ENCODE measurements around the gene CNKSR3. TPM values are rescaled to one million over a fixed set of nuclear protein-coding genes. Genes with fewer than 3 reads are reported as not detected.

Gene CNKSR3
- total RNA-seq, 1 donor from 2014 or later, result 0.20 TPM

DNA sequence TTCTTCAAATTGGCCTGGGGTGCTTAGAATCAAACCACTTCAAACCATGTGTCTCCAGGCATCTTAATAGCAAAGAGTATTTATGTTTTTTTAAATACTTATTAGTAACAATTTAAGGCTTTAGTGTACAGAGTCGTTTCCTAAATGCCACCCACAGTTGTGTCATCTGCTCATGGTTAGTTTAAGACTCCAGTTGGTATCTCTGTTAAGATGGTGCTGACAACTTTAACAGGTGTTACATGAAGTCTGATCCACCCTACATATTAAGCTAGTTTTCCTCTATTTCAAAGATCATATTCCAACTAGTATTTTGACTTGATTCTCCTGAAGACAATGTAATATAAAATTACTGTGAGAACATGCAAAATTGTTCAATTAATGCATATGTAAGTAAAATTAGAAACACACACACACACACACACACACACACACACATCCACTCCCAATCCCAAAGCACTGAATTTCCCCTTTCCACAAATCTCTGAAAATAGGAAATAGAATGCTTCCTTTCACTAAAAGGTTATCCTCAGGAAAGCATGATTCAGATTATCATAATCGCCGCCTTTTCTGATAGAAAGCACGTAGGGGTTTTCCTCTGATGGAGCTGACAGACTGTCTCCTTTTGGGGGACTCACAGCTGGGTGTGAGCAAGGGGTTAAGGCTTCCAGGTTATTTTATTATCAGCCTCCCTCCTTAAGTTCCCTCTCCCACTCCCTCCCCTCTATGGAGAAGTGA is 10.5 kb downstream of the CNKSR3 start:
- Mint-ChIP-seq H3K4me1 (no peaks in the 10 kb centered on the region), H3K9me3 (no peaks in the 10 kb centered on the region), H3K27ac (no peak overlapping the region), H3K4me3 (no peak overlapping the region), H3K36me3 (ENCODE audit: low read depth) (no peaks in the 10 kb centered on the region), H3K27me3 (peaks cover 9% of the 10 kb centered on the region)
- ATAC-seq (ENCODE audit: low read depth), result no peak
- ChIA-PET CTCF (no interaction called here), POLR2A (no interaction called here)
- intact Hi-C loops (cut with micrococcal nuclease), result no loop called here
- TF ChIP-seq, protein P1, sequence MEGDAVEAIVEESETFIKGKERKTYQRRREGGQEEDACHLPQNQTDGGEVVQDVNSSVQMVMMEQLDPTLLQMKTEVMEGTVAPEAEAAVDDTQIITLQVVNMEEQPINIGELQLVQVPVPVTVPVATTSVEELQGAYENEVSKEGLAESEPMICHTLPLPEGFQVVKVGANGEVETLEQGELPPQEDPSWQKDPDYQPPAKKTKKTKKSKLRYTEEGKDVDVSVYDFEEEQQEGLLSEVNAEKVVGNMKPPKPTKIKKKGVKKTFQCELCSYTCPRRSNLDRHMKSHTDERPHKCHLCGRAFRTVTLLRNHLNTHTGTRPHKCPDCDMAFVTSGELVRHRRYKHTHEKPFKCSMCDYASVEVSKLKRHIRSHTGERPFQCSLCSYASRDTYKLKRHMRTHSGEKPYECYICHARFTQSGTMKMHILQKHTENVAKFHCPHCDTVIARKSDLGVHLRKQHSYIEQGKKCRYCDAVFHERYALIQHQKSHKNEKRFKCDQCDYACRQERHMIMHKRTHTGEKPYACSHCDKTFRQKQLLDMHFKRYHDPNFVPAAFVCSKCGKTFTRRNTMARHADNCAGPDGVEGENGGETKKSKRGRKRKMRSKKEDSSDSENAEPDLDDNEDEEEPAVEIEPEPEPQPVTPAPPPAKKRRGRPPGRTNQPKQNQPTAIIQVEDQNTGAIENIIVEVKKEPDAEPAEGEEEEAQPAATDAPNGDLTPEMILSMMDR (IDR thresholded peaks at IDR 0.05), result no peak
- DNase-seq, result no peak

DNA sequence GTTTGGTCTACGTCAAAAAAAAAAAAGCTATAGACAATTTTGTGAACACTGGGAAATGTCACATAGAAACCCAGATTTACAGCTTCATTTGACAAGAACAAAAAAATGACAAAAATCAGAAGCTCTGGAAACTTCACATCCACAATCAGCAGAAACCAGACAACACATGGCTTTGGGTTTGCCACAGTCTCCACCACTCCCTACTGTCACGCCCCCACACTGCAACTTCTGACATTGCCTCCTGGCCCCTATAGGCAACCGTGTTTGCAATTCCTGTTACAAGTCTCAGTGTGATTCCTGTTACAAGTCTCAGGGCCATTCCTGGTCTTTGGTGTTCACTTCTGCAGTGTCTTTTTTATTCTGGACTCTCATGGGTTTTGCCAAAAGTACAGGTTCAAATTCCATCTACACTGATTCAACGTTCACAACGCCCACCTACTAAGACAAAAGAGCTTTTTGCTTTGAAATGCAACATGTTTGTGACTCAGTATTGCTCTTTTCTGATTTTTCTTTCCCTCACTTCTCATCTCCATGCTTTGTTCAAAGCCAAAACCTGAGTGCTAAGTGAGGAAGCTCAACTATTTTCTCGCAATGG is 12.0 kb downstream of the CNKSR3 start:
- intact Hi-C loops (cut with micrococcal nuclease), result no loop called here
- no peak overlapping the region for H3K4me3 Mint-ChIP-seq
- TF ChIP-seq, protein P1 (IDR thresholded peaks at IDR 0.05), result no peak
- POLR2A ChIA-PET, result no interaction called here
- H3K27me3 Mint-ChIP-seq, result no peaks in the 10 kb centered on the region
- no peaks in the 10 kb centered on the region for H3K36me3 Mint-ChIP-seq (ENCODE audit: low read depth)
- no peak overlapping the region for H3K27ac Mint-ChIP-seq
- ATAC-seq (ENCODE audit: low read depth) (no peak), DNase-seq (no peak)
- CTCF ChIA-PET, result no interaction called here
- H3K9me3 Mint-ChIP-seq, result no peaks in the 10 kb centered on the region
- H3K4me1 Mint-ChIP-seq, result no peaks in the 10 kb centered on the region

DNA sequence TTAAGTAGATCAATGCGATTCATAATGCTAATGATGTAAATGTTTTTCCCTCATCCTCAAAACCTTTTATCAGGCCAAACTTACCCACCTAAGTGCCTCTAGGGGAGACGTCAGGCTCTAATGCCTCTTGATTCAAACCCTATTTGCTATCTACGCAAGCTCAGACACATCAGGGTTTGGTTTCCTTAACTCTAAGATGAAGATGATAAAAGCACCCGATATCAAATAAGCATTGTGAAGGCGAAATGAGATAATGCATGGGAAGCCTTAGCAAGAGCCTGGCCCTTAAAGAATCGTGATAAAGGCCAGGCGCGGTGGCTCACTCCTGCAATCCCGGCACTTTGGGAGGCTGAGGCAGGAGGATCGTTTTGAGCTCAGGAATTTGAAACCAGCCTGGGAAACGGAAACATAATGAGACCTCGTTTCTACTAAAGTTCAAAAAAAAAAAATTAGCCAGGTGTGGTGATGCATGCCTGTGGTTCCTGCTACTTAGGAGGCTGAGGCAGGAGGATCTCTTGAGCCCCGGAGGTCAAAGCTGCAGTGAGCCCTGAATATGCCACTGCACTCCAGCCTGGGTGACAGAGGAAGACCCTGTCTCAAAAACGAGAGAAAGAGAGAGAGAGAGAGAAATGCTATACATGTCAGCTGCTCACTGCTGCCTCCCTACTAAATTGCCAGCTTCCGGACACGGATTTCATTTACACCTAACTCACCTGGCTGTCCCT is 13.5 kb downstream of the CNKSR3 start:
- Mint-ChIP-seq H3K36me3 (ENCODE audit: low read depth) (no peaks in the 10 kb centered on the region), H3K9me3 (no peaks in the 10 kb centered on the region), H3K4me1 (no peaks in the 10 kb centered on the region), H3K27me3 (no peaks in the 10 kb centered on the region), H3K4me3 (no peak overlapping the region), H3K27ac (no peak overlapping the region)
- ATAC-seq (ENCODE audit: low read depth), result no peak
- TF ChIP-seq, protein P1 (IDR thresholded peaks at IDR 0.05), result no peak
- intact Hi-C loops (cut with micrococcal nuclease), result no loop called here
- no peak for DNase-seq
- ChIA-PET POLR2A (no interaction called here), CTCF (no interaction called here)

DNA sequence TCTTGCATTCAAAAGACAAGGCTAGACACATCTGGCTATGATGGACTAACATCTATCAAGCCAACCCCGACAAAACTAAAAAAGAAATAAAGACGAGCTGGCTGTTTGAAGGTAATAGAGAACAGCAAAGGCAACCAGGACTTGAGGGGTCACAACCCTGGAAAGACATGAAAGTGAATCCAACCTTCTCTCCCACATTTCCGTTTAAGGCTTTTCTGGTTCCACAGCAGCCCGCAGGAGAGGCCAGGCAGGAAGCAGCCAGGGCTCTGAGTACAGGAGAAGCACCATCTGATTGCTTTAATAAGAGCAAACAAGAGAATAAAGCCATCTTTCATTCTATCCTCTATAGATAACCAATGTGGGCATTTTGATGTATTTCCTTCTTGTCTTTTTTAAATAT is 14.3 kb downstream of the CNKSR3 start:
- peaks cover under 1% of the 10 kb centered on the region for H3K9me3 Mint-ChIP-seq
- POLR2A ChIA-PET, result no interaction called here

More for the DNA sequence above, 14.3 kb downstream of the CNKSR3 start:
- ATAC-seq (ENCODE audit: low read depth) (no peak), DNase-seq (no peak)
- Mint-ChIP-seq H3K27ac (no peak overlapping the region), H3K4me3 (no peak overlapping the region), H3K27me3 (no peaks in the 10 kb centered on the region), H3K36me3 (ENCODE audit: low read depth) (no peaks in the 10 kb centered on the region), H3K4me1 (no peaks in the 10 kb centered on the region)
- CTCF ChIA-PET, result no interaction called here
- intact Hi-C loops (cut with micrococcal nuclease), result no loop called here
- TF ChIP-seq, protein P1 (IDR thresholded peaks at IDR 0.05), result no peak
